ENCODE measurements around the gene PAQR4.
"Not testable (repeated sequence)": the region's sequence is repeated elsewhere in the genome, so short reads cannot be mapped to it uniquely, and the experiment has no call there.

Gene PAQR4

DNA sequence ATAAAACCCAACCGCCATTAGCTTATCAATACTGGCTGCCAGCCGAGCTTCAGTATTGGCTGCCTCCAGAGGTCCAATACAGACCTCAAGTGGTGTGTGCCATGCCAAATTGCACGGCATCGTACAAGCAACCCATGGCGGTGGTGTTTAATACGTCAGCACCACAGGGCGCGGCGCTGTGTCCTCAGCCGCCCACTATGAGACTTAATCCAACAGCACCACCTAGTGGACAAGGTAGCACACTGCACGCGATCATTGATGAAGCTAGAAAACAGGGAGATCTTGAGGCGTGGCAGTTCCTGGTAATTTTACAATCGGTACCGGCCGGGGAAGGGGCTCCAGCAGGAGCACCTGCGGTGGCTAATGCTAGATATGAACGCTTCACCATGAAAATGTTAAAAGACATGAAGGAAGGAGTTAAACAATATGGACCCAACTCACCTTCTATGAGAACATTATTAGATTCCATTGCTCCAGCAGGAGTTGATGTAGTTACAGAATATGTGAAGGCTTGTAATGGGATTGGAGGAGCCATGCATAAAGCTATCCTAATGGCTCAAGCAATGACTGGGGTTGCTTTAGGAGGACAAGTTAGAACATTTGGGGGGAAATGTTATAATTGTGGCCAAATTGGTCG is 42.0 kb upstream of the PAQR4 start:
- no peak overlapping the region for H3K4me3 ChIP-seq (ENCODE audit: low read depth, low read length)
- peak; percentile 60 for DNase-seq (ENCODE audit: low read depth)
- TF ChIP-seq, protein P1, sequence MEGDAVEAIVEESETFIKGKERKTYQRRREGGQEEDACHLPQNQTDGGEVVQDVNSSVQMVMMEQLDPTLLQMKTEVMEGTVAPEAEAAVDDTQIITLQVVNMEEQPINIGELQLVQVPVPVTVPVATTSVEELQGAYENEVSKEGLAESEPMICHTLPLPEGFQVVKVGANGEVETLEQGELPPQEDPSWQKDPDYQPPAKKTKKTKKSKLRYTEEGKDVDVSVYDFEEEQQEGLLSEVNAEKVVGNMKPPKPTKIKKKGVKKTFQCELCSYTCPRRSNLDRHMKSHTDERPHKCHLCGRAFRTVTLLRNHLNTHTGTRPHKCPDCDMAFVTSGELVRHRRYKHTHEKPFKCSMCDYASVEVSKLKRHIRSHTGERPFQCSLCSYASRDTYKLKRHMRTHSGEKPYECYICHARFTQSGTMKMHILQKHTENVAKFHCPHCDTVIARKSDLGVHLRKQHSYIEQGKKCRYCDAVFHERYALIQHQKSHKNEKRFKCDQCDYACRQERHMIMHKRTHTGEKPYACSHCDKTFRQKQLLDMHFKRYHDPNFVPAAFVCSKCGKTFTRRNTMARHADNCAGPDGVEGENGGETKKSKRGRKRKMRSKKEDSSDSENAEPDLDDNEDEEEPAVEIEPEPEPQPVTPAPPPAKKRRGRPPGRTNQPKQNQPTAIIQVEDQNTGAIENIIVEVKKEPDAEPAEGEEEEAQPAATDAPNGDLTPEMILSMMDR (IDR thresholded peaks at IDR 0.05; ENCODE audit: low read depth, low read length, missing control alignments) = peak; percentile 94

DNA sequence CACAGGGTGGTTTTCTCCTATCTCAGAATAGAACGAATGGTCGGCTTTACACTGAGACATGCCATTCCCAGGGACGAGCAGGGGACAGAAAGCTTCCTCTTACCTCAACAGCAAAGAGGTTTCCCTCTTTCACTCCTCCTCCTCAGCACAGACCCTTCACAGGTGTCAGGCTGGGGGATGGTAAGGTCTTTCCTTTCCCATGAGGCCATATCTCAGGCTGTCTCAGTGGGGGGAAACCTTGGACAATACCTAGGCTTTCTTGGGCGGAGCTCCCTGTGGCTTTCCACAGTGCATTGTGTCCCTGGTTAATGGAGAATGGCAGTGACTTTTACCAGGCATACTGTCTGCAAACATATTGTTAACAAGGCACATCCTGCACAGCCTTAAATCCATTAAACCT is 41.0 kb upstream of the PAQR4 start:
- H3K4me3 ChIP-seq (ENCODE audit: low read depth, low read length); DNase-seq (ENCODE audit: low read depth): not testable (repeated sequence)

DNA sequence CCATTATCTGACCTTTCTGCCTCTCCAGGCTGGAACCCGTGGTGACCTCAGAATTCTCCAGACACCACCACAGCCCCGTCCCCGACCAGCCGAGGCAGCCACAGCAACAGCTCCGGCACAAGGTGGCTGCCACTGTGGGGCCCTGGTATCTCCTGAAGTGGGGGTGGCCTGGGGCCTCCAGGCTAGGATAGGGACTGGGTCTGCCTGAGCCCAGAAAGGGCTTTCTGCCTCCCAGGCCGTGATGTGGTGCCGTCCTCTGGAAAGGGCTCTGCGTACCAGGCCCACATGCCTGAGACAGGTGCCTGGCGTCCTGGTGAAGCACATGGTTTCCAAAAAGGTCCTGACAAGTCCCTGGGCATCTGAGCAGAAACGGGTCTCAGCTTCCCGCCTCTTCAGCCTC is 40.4 kb upstream of the PAQR4 start:
- no peak overlapping the region for H3K4me3 ChIP-seq (ENCODE audit: low read depth, low read length)
- TF ChIP-seq, protein P1 (IDR thresholded peaks at IDR 0.05; ENCODE audit: low read depth, low read length, missing control alignments) = no peak
- no peak for DNase-seq (ENCODE audit: low read depth)

DNA sequence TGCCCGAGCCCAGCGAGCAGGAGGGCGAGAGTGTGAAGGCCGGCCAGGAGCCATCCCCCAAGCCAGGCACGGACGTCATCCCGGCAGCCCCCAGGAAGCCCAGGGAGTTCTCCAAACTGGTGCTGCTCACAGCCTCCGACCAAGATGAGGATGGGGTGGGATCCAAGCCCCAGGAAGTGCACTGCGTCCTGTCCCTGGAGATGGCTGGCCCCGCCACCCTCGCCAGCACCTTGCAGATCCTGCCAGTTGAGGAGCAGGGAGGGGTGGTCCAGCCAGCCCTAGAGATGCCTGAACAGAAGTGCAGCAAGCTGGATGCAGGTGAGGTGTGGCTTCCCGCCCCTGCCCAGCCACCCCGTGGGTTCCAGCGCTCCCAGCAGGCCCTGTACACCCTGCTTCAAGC is 39.5 kb upstream of the PAQR4 start:
- TF ChIP-seq, protein P1 (IDR thresholded peaks at IDR 0.05; ENCODE audit: low read depth, low read length, missing control alignments) = no peak
- DNase-seq (ENCODE audit: low read depth) = no peak
- no peak overlapping the region for H3K4me3 ChIP-seq (ENCODE audit: low read depth, low read length)

DNA sequence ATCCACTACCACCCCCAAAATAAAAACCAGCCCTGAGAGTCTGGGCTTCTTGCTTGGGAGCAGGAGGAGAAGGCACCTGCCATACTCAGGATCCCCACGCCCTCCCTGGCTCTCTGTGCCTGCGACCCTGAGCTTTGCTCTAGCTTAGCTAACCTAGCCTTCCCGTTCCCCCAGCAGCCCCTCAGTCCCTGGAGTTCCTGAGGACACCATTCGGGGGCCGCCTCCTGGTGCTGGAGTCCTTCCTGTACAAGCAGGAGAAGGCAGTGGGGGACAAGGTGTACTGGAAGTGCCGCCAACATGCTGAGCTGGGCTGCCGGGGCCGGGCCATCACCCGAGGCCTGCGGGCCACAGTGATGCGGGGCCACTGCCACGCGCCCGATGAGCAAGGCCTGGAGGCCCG is 38.9 kb upstream of the PAQR4 start:
- no peak for DNase-seq (ENCODE audit: low read depth)
- H3K4me3 ChIP-seq (ENCODE audit: low read depth, low read length) = no peak overlapping the region
- TF ChIP-seq, protein P1 (IDR thresholded peaks at IDR 0.05; ENCODE audit: low read depth, low read length, missing control alignments) = no peak

DNA sequence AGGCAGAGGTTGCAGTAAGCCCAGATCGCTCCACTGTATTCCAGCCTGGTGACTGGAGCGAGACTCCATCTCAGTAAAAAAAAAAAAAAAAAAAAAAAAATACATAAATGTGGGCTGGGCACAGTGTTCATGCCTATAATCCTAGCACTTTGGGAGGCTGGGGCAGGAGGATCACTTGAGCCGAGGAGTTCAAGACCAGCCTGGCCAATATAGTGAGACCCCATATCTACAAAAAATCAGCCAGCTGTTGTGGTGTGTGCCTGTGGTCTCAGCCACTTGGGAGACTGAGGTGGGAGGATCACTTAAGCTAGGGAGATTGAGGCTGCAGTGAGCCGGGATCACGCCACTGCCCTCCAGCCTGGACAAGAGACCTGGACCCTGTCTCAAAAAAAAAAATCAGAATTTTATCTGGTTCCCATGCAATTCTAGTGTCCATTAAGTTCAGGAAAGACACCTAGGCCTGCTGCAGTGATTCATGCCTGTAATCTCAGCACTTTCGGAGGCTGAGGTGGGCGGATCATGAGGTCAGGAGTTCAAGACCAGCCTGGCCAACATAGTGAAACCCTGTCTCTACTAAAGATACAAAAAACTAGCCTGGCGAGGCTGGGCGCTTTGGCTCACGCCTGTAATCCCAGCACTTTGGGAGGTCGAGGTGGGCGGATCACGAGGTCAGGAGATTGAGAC is 37.8 kb upstream of the PAQR4 start:
- DNase-seq (ENCODE audit: low read depth); H3K4me3 ChIP-seq (ENCODE audit: low read depth, low read length): not testable (repeated sequence)

DNA sequence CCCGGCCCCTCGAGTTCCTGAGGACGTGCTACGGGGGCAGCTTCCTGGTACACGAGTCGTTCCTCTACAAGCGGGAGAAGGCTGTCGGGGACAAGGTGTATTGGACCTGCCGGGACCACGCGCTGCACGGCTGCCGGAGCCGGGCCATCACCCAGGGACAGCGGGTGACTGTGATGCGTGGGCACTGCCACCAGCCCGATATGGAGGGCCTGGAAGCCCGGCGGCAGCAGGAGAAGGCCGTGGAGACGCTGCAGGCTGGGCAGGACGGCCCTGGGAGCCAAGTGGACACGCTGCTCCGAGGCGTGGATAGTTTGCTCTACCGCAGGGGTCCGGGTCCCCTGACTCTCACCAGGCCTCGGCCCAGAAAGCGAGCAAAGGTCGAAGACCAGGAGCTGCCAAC is 36.0 kb upstream of the PAQR4 start:
- TF ChIP-seq, protein P1 (IDR thresholded peaks at IDR 0.05; ENCODE audit: low read depth, low read length, missing control alignments) = no peak
- no peak overlapping the region for H3K4me3 ChIP-seq (ENCODE audit: low read depth, low read length)
- no peak for DNase-seq (ENCODE audit: low read depth)

DNA sequence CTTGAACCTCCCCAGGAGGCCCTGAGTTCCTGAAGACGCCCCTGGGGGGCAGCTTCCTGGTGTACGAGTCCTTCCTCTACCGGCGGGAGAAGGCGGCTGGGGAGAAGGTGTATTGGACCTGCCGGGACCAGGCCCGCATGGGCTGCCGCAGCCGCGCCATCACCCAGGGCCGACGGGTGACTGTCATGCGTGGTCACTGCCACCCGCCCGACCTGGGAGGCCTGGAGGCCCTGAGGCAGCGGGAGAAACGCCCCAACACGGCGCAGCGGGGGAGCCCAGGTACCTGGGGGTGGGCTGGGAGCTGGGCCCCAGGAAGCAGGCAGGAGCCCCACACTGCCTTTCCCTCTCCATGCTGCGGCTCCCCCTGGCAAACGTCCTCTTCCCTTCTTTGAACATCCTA is 35.4 kb upstream of the PAQR4 start:
- TF ChIP-seq, protein P1 (IDR thresholded peaks at IDR 0.05; ENCODE audit: low read depth, low read length, missing control alignments) = no peak
- DNase-seq (ENCODE audit: low read depth) = no peak
- H3K4me3 ChIP-seq (ENCODE audit: low read depth, low read length) = no peak overlapping the region
